Activated B cell treated with CpG ODN at 0.5 μM for 24 hours (primary cell): Measurements from ENCODE around the gene CCP110. TPM values are rescaled to one million over a fixed set of nuclear protein-coding genes. Genes with fewer than 3 reads are reported as not detected.

Experiments used
- ATAC-seq: fragments of 200-7000 bp; cut with Tn5 transposase; one replicate; pipeline ENCODE4 v1.10.0; 2021; ENCODE audit warnings: low read depth, mild to moderate bottlenecking, moderate library complexity
- CTCF ChIA-PET: fragments of 350-600 bp; sonication (Branson Sonifier 250); formaldehyde crosslinking; loops from one replicate; lab custom pipeline; 2021; ENCODE audit warnings: antibody characterized with exemption; lab: Charles Lee
- POLR2A ChIA-PET: fragments of 350-600 bp; sonication (Branson Sonifier 250); formaldehyde crosslinking; loops from one replicate; lab custom pipeline; 2021; ENCODE audit warnings: antibody characterized with exemption; lab: Charles Lee
- DNase-seq: peaks from one replicate; pipeline ENCODE4 v3.0.0; 2022
- H3K27ac Mint-ChIP-seq: one replicate; pipeline ENCODE4 v1.8.0; 2020; ENCODE audit warnings: mixed read lengths
- H3K27me3 Mint-ChIP-seq: one replicate; pipeline ENCODE4 v1.8.0; 2021; ENCODE audit warnings: mixed read lengths
- H3K36me3 Mint-ChIP-seq: one replicate; pipeline ENCODE4 v1.8.0; 2021; ENCODE audit warnings: low read depth, mixed read lengths
- H3K4me1 Mint-ChIP-seq: one replicate; pipeline ENCODE4 v1.8.0; 2021; ENCODE audit warnings: mixed read lengths
- H3K4me3 Mint-ChIP-seq: one replicate; pipeline ENCODE4 v1.8.0; 2020; ENCODE audit warnings: mild to moderate bottlenecking, mixed read lengths
- H3K9me3 Mint-ChIP-seq: one replicate; pipeline ENCODE4 v1.8.0; 2020; ENCODE audit warnings: mixed read lengths
- intact Hi-C: fragments of 100-400 bp; cut with micrococcal nuclease; formaldehyde crosslinking; loops from one replicate; pipeline ENCODE4 v1.15.1; 2024
- total RNA-seq: library from RNA; stranded (reverse); gene quantifications from 2 replicates; pipeline ENCODE4 v1.2.3, GENCODE V29; 2022
- TF ChIP-seq, protein P1 (sequence below): fragments of 200-600 bp; IDR thresholded peaks from one replicate; pipeline ENCODE4 v1.8.0; 2022; ENCODE audit warnings: antibody characterized with exemption, mild to moderate bottlenecking

The CCP110 gene
- total RNA-seq, 1 donor from 2014 or later = 12.7 TPM

DNA sequence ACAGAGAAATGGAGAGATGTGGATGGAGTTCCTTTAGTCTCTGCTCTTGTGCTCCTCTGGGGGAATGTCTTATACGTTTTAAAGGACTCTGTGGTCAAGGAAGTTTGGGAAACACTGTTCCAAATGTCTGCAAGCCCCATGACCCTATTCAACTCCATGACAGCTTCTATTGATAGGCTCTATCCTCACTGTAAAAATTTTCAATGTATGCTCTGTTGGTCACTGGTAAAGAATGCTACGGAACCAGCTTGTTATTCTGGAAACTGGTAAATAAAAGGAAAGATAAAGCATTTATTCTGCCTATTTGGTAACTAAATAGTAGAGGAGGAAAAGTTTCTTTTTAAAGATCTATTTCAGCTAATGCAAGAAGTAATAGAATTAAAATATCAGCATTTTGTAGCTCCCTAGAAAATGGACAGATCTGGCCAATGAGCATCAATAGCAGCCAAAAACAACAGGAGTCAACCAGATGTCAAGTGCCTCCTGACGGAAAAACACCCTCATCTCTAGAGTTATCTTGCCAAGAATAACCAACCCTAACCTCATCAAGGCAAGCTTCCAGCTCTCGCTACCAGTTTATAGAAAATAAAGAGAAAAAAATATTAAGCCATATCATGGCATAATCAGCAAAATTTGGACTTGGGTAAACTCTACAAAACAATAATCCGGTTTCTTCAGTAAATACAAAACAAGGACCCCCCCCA, 18.0 kb upstream of the CCP110 start:
- H3K4me1 Mint-ChIP-seq = peaks cover under 1% of the 10 kb centered on the region
- H3K9me3 Mint-ChIP-seq = no peaks in the 10 kb centered on the region
- no peak overlapping the region for H3K4me3 Mint-ChIP-seq
- ChIA-PET POLR2A (no interaction called here), CTCF (interaction anchor here (7.0 kb wide), 1 partner anchor 115 kb away, joined by 59 read pairs; no protein-coding TSS in a partner anchor)
- intact Hi-C loops = no loop called here
- peaks cover 71% of the 10 kb centered on the region for H3K36me3 Mint-ChIP-seq
- DNase-seq = no peak
- ATAC-seq = no peak
- H3K27ac Mint-ChIP-seq = no peak overlapping the region
- TF ChIP-seq, protein P1, sequence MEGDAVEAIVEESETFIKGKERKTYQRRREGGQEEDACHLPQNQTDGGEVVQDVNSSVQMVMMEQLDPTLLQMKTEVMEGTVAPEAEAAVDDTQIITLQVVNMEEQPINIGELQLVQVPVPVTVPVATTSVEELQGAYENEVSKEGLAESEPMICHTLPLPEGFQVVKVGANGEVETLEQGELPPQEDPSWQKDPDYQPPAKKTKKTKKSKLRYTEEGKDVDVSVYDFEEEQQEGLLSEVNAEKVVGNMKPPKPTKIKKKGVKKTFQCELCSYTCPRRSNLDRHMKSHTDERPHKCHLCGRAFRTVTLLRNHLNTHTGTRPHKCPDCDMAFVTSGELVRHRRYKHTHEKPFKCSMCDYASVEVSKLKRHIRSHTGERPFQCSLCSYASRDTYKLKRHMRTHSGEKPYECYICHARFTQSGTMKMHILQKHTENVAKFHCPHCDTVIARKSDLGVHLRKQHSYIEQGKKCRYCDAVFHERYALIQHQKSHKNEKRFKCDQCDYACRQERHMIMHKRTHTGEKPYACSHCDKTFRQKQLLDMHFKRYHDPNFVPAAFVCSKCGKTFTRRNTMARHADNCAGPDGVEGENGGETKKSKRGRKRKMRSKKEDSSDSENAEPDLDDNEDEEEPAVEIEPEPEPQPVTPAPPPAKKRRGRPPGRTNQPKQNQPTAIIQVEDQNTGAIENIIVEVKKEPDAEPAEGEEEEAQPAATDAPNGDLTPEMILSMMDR = no peak
- no peaks in the 10 kb centered on the region for H3K27me3 Mint-ChIP-seq

DNA sequence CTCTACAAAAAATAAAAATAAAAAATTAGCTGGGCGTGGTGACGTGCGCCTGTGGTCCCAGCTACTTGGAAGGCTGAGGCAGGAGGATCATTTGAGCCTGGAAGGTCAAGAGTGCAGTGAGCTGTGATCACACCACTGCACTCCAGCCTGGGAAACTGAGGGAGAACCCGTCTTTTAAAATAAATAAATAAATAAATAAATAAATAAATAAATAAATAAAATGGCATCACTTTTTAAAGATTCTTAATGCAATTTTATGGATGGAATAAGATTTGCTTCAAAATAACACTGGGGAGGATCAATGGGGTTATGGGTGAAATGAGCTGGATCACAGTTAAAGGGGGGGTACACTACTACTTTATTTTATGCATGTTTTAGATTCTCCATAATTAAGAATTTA, 16.8 kb upstream of the CCP110 start:
- Mint-ChIP-seq H3K4me1 (peaks cover 5% of the 10 kb centered on the region), H3K9me3 (no peaks in the 10 kb centered on the region), H3K27me3 (no peaks in the 10 kb centered on the region), H3K4me3 (no peak overlapping the region), H3K36me3 (peaks cover 66% of the 10 kb centered on the region), H3K27ac (no peak overlapping the region)
- ChIA-PET POLR2A (no interaction called here), CTCF (no interaction called here)
- intact Hi-C loops = no loop called here
- DNase-seq (no peak), ATAC-seq (no peak)
- TF ChIP-seq, protein P1 = no peak

DNA sequence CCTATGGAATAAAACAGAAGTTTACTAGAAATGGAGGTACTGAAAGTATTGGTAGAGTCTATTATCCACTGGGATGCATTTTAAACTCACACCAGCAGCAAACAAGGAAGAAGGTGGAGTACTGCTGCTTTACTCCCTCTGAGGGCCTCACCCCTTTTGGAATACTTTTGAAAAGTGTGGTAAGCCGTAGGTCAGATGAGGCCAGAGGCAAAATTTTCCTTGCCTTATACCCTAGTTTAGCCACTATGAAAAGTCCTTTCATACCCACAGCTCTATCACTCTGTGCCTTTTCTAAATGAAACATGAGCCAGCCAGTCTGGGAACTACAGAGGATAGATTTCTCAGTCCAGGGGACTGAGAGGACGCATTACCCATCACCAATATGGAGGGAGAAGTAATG, 15.9 kb upstream of the CCP110 start:
- CTCF ChIA-PET = no interaction called here
- intact Hi-C loops = no loop called here
- Mint-ChIP-seq H3K9me3 (no peaks in the 10 kb centered on the region), H3K4me3 (no peak overlapping the region), H3K27ac (no peak overlapping the region), H3K27me3 (no peaks in the 10 kb centered on the region), H3K36me3 (peaks cover 65% of the 10 kb centered on the region), H3K4me1 (peaks cover 8% of the 10 kb centered on the region)
- POLR2A ChIA-PET = no interaction called here
- TF ChIP-seq, protein P1 = no peak
- DNase-seq = no peak
- ATAC-seq = no peak

DNA sequence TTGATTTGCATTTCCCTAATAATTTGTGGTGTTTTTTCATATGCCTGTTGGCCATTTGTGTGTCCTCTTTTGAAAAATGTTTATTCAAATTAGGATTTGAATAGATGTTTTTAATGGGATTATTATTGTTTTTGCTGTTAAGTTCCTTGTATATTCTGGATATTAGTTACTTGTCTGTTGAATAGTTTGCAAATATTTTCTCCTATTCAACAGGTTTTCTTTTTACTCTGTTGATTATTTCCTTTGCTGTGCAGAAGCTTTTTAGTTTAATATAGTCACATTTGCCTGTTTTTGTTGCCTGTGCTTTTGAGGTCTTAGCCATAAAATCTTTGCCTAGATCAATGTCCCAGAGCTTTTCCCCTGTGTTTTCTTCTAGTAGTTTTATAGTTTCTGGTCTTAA, 11.4 kb upstream of the CCP110 start:
- TF ChIP-seq, protein P1 = no peak
- H3K36me3 Mint-ChIP-seq = peaks cover 55% of the 10 kb centered on the region
- POLR2A ChIA-PET = interaction anchor here (0.8 to 1.7 kb wide), 3 partner anchors 11 to 302 kb away, joined by 3 to 4 read pairs (median 3); no protein-coding TSS in a partner anchor
- no peak overlapping the region for H3K4me3 Mint-ChIP-seq
- DNase-seq (no peak), ATAC-seq (no peak)
- H3K27me3 Mint-ChIP-seq = no peaks in the 10 kb centered on the region
- no peaks in the 10 kb centered on the region for H3K9me3 Mint-ChIP-seq
- peaks cover 20% of the 10 kb centered on the region for H3K4me1 Mint-ChIP-seq
- intact Hi-C loops = no loop called here
- no peak overlapping the region for H3K27ac Mint-ChIP-seq
- CTCF ChIA-PET = no interaction called here

DNA sequence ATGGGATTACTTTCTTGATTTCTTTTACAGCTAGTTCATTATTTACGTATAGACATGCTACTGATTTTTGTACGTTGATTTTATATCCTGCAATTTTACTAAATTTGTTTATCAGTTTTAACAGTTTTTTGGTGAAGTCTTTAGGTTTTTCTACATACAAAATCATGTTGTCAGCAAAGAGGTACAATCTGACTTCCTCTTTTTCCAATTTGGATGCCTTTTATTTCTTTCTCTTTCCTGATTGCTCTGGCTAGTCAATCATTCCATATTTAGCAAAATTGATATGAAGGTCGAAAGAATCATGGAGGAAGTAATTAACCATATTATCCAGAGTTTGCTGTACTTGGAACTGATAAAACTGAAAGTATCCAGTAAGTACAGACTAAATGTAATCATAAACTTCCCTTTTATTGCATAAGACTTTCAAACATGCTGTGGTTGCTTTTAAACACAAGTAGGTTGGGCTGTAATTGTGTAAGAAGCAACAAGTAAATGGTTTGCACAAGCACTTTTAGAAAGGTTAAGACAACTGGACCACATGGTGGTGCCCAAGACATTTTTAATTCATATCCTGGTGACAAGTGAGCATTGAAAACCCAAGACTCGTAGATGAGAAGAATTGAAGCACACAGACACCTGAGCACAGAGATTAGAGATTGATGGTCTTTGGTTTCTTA, 10.2 kb upstream of the CCP110 start:
- Mint-ChIP-seq H3K27me3 (no peaks in the 10 kb centered on the region), H3K4me1 (peaks cover 20% of the 10 kb centered on the region), H3K4me3 (peak overlapping the region; percentile 72), H3K9me3 (no peaks in the 10 kb centered on the region), H3K36me3 (peaks cover 52% of the 10 kb centered on the region), H3K27ac (peak overlapping the region; percentile 27)
- no peak for DNase-seq
- intact Hi-C loops = loop anchor here (1.0 kb wide), 1 partner anchor 8 kb away; no protein-coding TSS in a partner anchor
- no peak for ATAC-seq
- ChIA-PET POLR2A (interaction anchor here (0.8 to 1.7 kb wide), 2 partner anchors 42 to 303 kb away, joined by 3 read pairs; no protein-coding TSS in a partner anchor), CTCF (interaction anchor here (0.8 kb wide), 1 partner anchor 11 kb away, joined by 3 read pairs; the partner anchor contains the start of gene CCP110)
- TF ChIP-seq, protein P1 = no peak
